Tibial nerve (tissue), 4 donors: ENCODE measurements around the gene RMI2.

Experiments used
- EP300 ChIP-seq, 2 donors: sonication (generic); formaldehyde crosslinking; IDR thresholded peaks; one replicate each; pipeline ENCODE4 v1.6.1; 2017; ENCODE audit warnings: antibody characterized with exemption in 2 of 2, mild to moderate bottlenecking in 1 of 2
- POLR2A ChIP-seq, 2 donors: fragments of 450-650 bp; IDR thresholded peaks; one replicate each; pipeline ENCODE4 v1.6.1; 2017; ENCODE audit warnings: antibody characterized with exemption in 2 of 2, mild to moderate bottlenecking in 2 of 2, moderate library complexity in 2 of 2
- TF ChIP-seq, protein P1 (sequence below), 5 experiments: fragments of 200-600 bp in 3 of 5; fragments of 450-650 bp in 2 of 5; sonication (generic) in 3 of 5; IDR thresholded peaks; one replicate each; pipeline ENCODE4 v1.5.1; 2016 to 2019; ENCODE audit warnings: antibody characterized with exemption in 5 of 5, mild to moderate bottlenecking in 3 of 5, moderate library complexity in 2 of 5

DNA sequence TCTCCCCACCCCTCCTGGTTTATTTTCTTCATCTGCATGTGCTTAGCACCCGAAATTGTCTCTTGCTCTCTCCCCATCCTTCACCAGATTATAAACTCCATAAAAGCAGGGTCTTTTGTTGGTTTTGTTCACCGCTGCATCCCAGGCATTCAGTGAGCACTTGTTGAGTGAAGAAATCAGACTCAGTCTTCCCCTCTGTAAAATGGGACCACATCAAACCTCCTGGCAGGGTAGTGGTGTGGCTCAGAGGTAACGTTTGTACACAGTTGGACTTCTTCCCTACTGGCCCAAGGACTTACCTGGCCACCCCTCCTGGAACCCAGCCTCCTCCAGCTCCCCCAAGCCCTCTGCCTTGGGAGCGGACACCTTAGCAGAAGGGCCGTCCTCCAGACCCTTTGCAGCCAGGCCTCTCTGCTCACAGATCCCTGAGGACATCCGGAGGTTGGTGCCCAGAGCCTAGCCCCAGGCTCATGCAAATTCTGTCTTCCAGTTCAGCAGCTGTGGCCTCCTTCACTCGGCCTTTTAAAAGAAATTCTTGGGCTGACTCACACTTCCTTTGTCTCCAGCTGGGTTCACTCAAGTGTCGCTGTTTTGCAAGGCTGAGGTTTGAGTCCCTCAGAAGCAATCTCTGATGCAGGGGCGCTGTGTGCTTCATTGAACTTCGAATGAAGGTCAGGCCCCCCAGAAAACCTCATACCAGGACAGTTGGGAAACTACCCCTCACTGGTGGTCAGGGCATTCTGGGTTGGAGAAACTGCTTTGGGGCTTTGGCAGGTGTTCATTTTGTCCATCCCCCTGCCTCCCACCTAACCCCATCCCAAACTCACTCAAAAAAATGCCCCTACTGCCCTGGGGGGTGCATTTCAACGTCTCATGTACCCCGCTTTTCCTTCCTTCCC, 16.8 kb upstream of the RMI2 start:
- TF ChIP-seq, protein P1, sequence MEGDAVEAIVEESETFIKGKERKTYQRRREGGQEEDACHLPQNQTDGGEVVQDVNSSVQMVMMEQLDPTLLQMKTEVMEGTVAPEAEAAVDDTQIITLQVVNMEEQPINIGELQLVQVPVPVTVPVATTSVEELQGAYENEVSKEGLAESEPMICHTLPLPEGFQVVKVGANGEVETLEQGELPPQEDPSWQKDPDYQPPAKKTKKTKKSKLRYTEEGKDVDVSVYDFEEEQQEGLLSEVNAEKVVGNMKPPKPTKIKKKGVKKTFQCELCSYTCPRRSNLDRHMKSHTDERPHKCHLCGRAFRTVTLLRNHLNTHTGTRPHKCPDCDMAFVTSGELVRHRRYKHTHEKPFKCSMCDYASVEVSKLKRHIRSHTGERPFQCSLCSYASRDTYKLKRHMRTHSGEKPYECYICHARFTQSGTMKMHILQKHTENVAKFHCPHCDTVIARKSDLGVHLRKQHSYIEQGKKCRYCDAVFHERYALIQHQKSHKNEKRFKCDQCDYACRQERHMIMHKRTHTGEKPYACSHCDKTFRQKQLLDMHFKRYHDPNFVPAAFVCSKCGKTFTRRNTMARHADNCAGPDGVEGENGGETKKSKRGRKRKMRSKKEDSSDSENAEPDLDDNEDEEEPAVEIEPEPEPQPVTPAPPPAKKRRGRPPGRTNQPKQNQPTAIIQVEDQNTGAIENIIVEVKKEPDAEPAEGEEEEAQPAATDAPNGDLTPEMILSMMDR (IDR thresholded peaks at IDR 0.05), result no peak
- TF ChIP-seq EP300 (IDR thresholded peaks at IDR 0.05) (no peak), POLR2A (IDR thresholded peaks at IDR 0.05) (no peak)
